HepG2 (cell line): ENCODE results near the gene PCTP. TPM values are rescaled to one million over a fixed set of nuclear protein-coding genes. Genes with fewer than 3 reads are reported as not detected.

ENCODE experiments used
- CEBPG ChIP-seq: IDR thresholded peaks from 2 replicates; pipeline ENCODE4 v1.6.1; 2016
- KDM5B ChIP-seq: sonication (generic); formaldehyde crosslinking; IDR thresholded peaks from 2 replicates; pipeline ENCODE4 v1.4.0; 2020; ENCODE audit warnings: missing genetic modification reagents, mild to moderate bottlenecking, borderline replicate concordance
- MEF2D ChIP-seq: sonication (generic); formaldehyde crosslinking; IDR thresholded peaks from 2 replicates; pipeline ENCODE4 v1.5.1; 2020; ENCODE audit warnings: mild to moderate bottlenecking, missing genetic modification reagents
- RFX3 ChIP-seq: IDR thresholded peaks from 2 replicates; pipeline ENCODE4 v1.6.1; 2016; ENCODE audit warnings: missing biosample characterization, missing genetic modification reagents
- RXRB ChIP-seq: IDR thresholded peaks from 2 replicates; pipeline ENCODE4 v1.6.1; 2016; ENCODE audit warnings: borderline replicate concordance, missing genetic modification reagents, missing compliant biosample characterization
- TOPORS ChIP-seq: sonication (generic); formaldehyde crosslinking; IDR thresholded peaks from 2 replicates; pipeline ENCODE4 v1.8.0; 2023; ENCODE audit warnings: mild to moderate bottlenecking, missing genetic modification reagents
- ZBTB38 ChIP-seq: sonication (generic); formaldehyde crosslinking; IDR thresholded peaks from 2 replicates; pipeline ENCODE4 v1.5.1; 2020; ENCODE audit warnings: mild to moderate bottlenecking, missing genetic modification reagents
- ZBTB40 ChIP-seq, 2 experiments: fragments of 450-650 bp in 1 of 2; sonication (generic) in 1 of 2; formaldehyde crosslinking in 1 of 2; IDR thresholded peaks; 2 replicates each; pipeline versions ENCODE4 v1.6.1 to v1.8.0; 2016 to 2022; ENCODE audit warnings: antibody characterized with exemption in 1 of 2, mild to moderate bottlenecking in 1 of 2, missing genetic modification reagents in 1 of 2
- ZEB1 ChIP-seq: IDR thresholded peaks from 2 replicates; pipeline ENCODE4 v1.6.1; 2012; ENCODE audit warnings: mild to moderate bottlenecking, low read depth, inconsistent platforms; ENCODE audit not compliant: insufficient replicate concordance
- ZFP62 ChIP-seq: sonication (generic); formaldehyde crosslinking; IDR thresholded peaks from 2 replicates; pipeline ENCODE4 v1.4.0; 2020; ENCODE audit warnings: missing genetic modification reagents
- ZMAT3 ChIP-seq: sonication (generic); formaldehyde crosslinking; conservative IDR thresholded peaks from 2 replicates; pipeline ENCODE4 v1.7.0; 2021; ENCODE audit warnings: missing genetic modification reagents
- ZNF18 ChIP-seq: sonication (generic); formaldehyde crosslinking; IDR thresholded peaks from 2 replicates; pipeline ENCODE4 v1.8.0; 2022; ENCODE audit warnings: mild to moderate bottlenecking, missing genetic modification reagents; ENCODE audit not compliant: insufficient replicate concordance
- ZNF280D ChIP-seq: sonication (generic); formaldehyde crosslinking; IDR thresholded peaks from 2 replicates; pipeline ENCODE4 v1.5.1; 2020; ENCODE audit warnings: mild to moderate bottlenecking, missing genetic modification reagents
- ZNF720 ChIP-seq: sonication (generic); formaldehyde crosslinking; IDR thresholded peaks from 2 replicates; pipeline ENCODE4 v1.4.0; 2020; ENCODE audit warnings: missing genetic modification reagents
- ZNF850 ChIP-seq: sonication (generic); formaldehyde crosslinking; conservative IDR thresholded peaks from 2 replicates; pipeline ENCODE4 v1.9.0; 2021; ENCODE audit warnings: mild to moderate bottlenecking, missing genetic modification reagents
- ZSCAN31 ChIP-seq: sonication (generic); formaldehyde crosslinking; IDR thresholded peaks from 2 replicates; pipeline ENCODE4 v1.5.0; 2020; ENCODE audit warnings: low read depth, mild to moderate bottlenecking, missing genetic modification reagents
- polyA plus RNA-seq, 8 experiments: library from polyadenylated mRNA; depleted of rRNA in 3 of 8; stranded (reverse) in 7 of 8; unstranded in 1 of 8; fragments of >200 nt; fragmentation: Illumina TruSeq in 4 of 8; extraction: Trizol in 4 of 8; gene quantifications; 2 replicates each; pipeline versions ENCODE4 v1.2.1 to v1.2.3, GENCODE V29; 2011 to 2016; ENCODE audit warnings: low read depth in 4 of 8, missing spikeins in 1 of 8, mixed read lengths in 1 of 8; ENCODE audit not compliant: insufficient read depth in 1 of 8
- total RNA-seq, 5 experiments: library from RNA; depleted of rRNA; stranded (reverse); fragments of >200 nt; fragmentation: Illumina TruSeq; extraction: Trizol; gene quantifications; 2 replicates each; pipeline ENCODE4 v1.2.3, GENCODE V29; 2016; ENCODE audit warnings: low read depth in 1 of 5

Gene PCTP
- total and polyA plus RNA-seq, 2 of the 13 experiments (the other 11 are each of a cell fraction or from before 2014, with no cell fraction given): 37.1 to 50.7 TPM

GRCh38 chr17:55762086-55762858 is 11.4 kb downstream of the PCTP start (continued):
- TF ChIP-seq ZEB1 (peak; percentile 62), ZBTB38 (CRISPR knock-in tag) (no peak), RFX3 (CRISPR knock-in tag) (no peak), ZNF18 (CRISPR knock-in tag) (no peak), RXRB (peak; percentile 77; the same call in 1 of the 2 replicates), ZBTB40 (IDR thresholded peaks at IDR 0.05) (no peak), ZBTB40 (CRISPR knock-in tag; IDR thresholded peaks at IDR 0.05) (no peak), MEF2D (CRISPR knock-in tag) (no peak), CEBPG (no peak), ZNF720 (CRISPR knock-in tag) (no peak), ZFP62 (CRISPR knock-in tag) (no peak), ZSCAN31 (no peak), ZNF280D (0 out of 2 replicates have a peak, but pooled peaks have one; percentile 20), TOPORS (CRISPR knock-in tag) (0 out of 2 replicates have a peak, but pooled peaks have one; percentile 20), KDM5B (CRISPR knock-in tag) (no peak), ZNF850 (no peak), ZMAT3 (CRISPR knock-in tag) (no peak)
